DND-41 (cell line): ENCODE data around the gene PACRG.

ENCODE experiments used
- CTCF ChIP-seq: IDR thresholded peaks from 2 replicates; pipeline ENCODE4 v1.5.1; 2012; ENCODE audit warnings: borderline replicate concordance, low read length, moderate library complexity, mild to moderate bottlenecking; ENCODE audit not compliant: poor library complexity, severe bottlenecking; ENCODE audit errors: extremely low read depth
- EZH2 ChIP-seq: IDR thresholded peaks from 3 replicates; pipeline ENCODE4 v1.6.1; 2012; ENCODE audit warnings: borderline replicate concordance, low read depth, mild to moderate bottlenecking, moderate library complexity, low read length, inconsistent platforms; ENCODE audit not compliant: severe bottlenecking

DNA sequence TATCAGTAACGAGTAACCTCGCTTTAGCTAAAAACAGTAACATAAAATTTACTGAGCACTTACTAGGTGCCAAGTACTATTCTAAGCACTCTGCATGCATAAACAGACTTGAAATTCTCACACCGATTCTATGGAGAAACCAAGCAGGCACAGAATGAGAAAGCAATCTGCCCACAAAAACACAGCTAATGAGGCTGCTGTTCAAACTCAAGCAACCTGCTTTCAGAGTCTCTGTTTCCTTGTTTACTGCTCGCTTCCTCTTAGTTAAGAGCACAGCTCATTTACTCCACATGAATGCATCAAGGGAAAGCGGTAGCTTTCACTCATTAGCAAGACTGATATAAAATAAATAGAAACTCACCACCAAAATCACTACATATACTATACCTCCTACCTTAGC lies 37.6 kb upstream of the PACRG start:
- TF ChIP-seq EZH2 (no peak), CTCF (no peak)
